K562 (cell line): ENCODE data around the gene TMEM187. TPM values are rescaled to one million over a fixed set of nuclear protein-coding genes. Genes with fewer than 3 reads are reported as not detected.

Source experiments
- ATAC-seq: fragments of 200-7000 bp; cut with Tn5 transposase; 3 replicates; pipeline ENCODE4 v1.9.1; 2020; ENCODE audit warnings: moderate library complexity
- BruUV-seq: library from RNA; stranded (reverse); fragments of 400-500 nt; replicated peaks from 2 replicates; lab custom pipeline; 2021; lab: Mats Ljungman, UMichigan
- CTCF ChIA-PET: fragments of 300-600 bp; formaldehyde crosslinking; extraction: SDS; loops from one replicate; lab custom pipeline; 2021; ENCODE audit warnings: low intra/inter-chr PET ratio; lab: Yijun Ruan, JAX
- POLR2A ChIA-PET: fragments of 300-600, 350-650 bp; sonication (Branson Sonifier 250); formaldehyde crosslinking; extraction: SDS; loops from one replicate; lab custom pipeline; 2021; ENCODE audit warnings: antibody characterized with exemption, inconsistent platforms; lab: Yijun Ruan, JAX
- DNase-seq, 4 experiments: peaks; one replicate each; pipeline versions ENCODE4 v3.0.0 to v3.0.0-alpha.2; 2011 to 2018; ENCODE audit warnings: low spot score in 3 of 4, mixed read lengths in 3 of 4; ENCODE audit errors: extremely low read depth in 1 of 4
- FAIRE-seq: peaks from 2 replicates; lab custom pipeline; 2011; peaks lifted over from hg19 to GRCh38; lab: Jason Lieb, UNC
- H2AFZ ChIP-seq: 2 replicates; pipeline ENCODE4 v1.6.0; 2011; ENCODE audit warnings: low read depth, low read length, control low read depth, inconsistent platforms
- H3K27ac ChIP-seq: fragments of 200-600 bp; 3 replicates; pipeline ENCODE4 v1.8.0; 2011; ENCODE audit warnings: low read depth, mild to moderate bottlenecking, control low read depth, inconsistent platforms, low read length, moderate library complexity, mixed read lengths; ENCODE audit errors: extremely low read depth
- H3K27me3 ChIP-seq, 2 experiments: fragments of 300-600 bp in 1 of 2; 2 replicates in 1 of 2; 3 replicates in 1 of 2; pipeline versions ENCODE4 v1.6.0 to v1.8.0; 2011; ENCODE audit warnings: inconsistent platforms in 2 of 2, low read length in 2 of 2, mild to moderate bottlenecking in 1 of 2, mixed read lengths in 1 of 2, moderate library complexity in 1 of 2; ENCODE audit not compliant: control insufficient read depth in 2 of 2, insufficient read depth in 2 of 2
- H3K36me3 ChIP-seq: fragments of 300-600 bp; 3 replicates; pipeline ENCODE4 v1.8.0; 2011; ENCODE audit warnings: mild to moderate bottlenecking, low read length, inconsistent platforms; ENCODE audit not compliant: control insufficient read depth, insufficient read depth
- H3K4me1 ChIP-seq, 2 experiments: fragments of 200-600 bp in 1 of 2; replicated peaks in 1 of 2; 2 replicates in 1 of 2; 3 replicates in 1 of 2; pipeline versions ENCODE4 v1.5.1 to v1.8.0; 2011; ENCODE audit warnings: inconsistent platforms in 2 of 2, low read length in 2 of 2, mild to moderate bottlenecking in 1 of 2, mixed read lengths in 1 of 2, moderate library complexity in 1 of 2; ENCODE audit not compliant: control insufficient read depth in 2 of 2, insufficient read depth in 2 of 2
- H3K4me2 ChIP-seq: 2 replicates; pipeline ENCODE4 v1.6.1; 2011; ENCODE audit warnings: low read length, control low read depth, inconsistent platforms, mixed read lengths; ENCODE audit not compliant: insufficient read depth
- H3K4me3 ChIP-seq: fragments of 200-600 bp; sonication (generic), shearing (Covaris generic); 2 replicates; pipeline ENCODE4 v1.5.1; 2016; ENCODE audit warnings: control low read depth, inconsistent platforms
- H3K79me2 ChIP-seq: fragments of 200-600 bp; 3 replicates; pipeline ENCODE4 v1.8.0; 2011; ENCODE audit warnings: low read length, inconsistent platforms; ENCODE audit not compliant: control insufficient read depth, insufficient read depth
- H3K9ac ChIP-seq, 2 experiments: 2 replicates each; pipeline versions ENCODE4 v1.6.0 to v1.6.1; 2011; ENCODE audit warnings: low read depth in 2 of 2, low read length in 2 of 2, control low read depth in 1 of 2, inconsistent platforms in 1 of 2, mild to moderate bottlenecking in 1 of 2, mixed read lengths in 1 of 2; ENCODE audit not compliant: insufficient read depth in 1 of 2
- H3K9me1 ChIP-seq: one replicate; pipeline ENCODE4 v1.6.0; 2011; ENCODE audit warnings: inconsistent platforms, mild to moderate bottlenecking, low read length, moderate library complexity; ENCODE audit not compliant: control insufficient read depth, insufficient read depth
- H3K9me3 ChIP-seq: replicated peaks from 2 replicates; pipeline ENCODE4 v1.5.1; 2011; ENCODE audit warnings: low read depth, low read length, inconsistent platforms; ENCODE audit not compliant: control insufficient read depth, insufficient read depth
- H4K20me1 ChIP-seq: replicated peaks from 2 replicates; pipeline ENCODE4 v1.6.1; 2011; ENCODE audit warnings: low read length, inconsistent platforms, mixed read lengths; ENCODE audit not compliant: control insufficient read depth, insufficient read depth
- ATF4 ChIP-seq: fragments of 450-650 bp; formaldehyde crosslinking; IDR thresholded peaks from 2 replicates; pipeline ENCODE4 v1.4.0; 2022; ENCODE audit warnings: mild to moderate bottlenecking, moderate library complexity
- KLF6 ChIP-seq: fragments of 250-450 bp; sonication (Bioruptor Pico); IDR thresholded peaks from 2 replicates; pipeline ENCODE4 v1.4.0; 2020; ENCODE audit warnings: mild to moderate bottlenecking, moderate library complexity, borderline replicate concordance
- MAFF ChIP-seq: IDR thresholded peaks from 2 replicates; pipeline ENCODE4 v1.6.1; 2012; ENCODE audit warnings: low read length, improper control_type of control experiment
- NR2F6 ChIP-seq: fragments of 450-650 bp; formaldehyde crosslinking; IDR thresholded peaks from 2 replicates; pipeline ENCODE4 v1.4.0; 2020; ENCODE audit warnings: mild to moderate bottlenecking
- WGBS: fragments of 100-300 bp; shearing (Covaris generic); methylation state at CpG from one replicate; pipeline ENCODE4 v1.1.6; 2016; ENCODE audit warnings: low coverage, mixed read lengths; ENCODE audit not compliant: insufficient coverage; ENCODE audit errors: missing lambda C conversion rate; 5-methylcytosine and 5-hydroxymethylcytosine counted together
- in situ Hi-C: fragments of 300-500 bp; cut with MboI; formaldehyde crosslinking; loops from 4 replicates; pipeline ENCODE4 v1.15.0; 2018; ENCODE audit warnings: inconsistent platforms, mixed read lengths
- intact Hi-C: fragments of 100-400 bp; cut with micrococcal nuclease; formaldehyde crosslinking; loops from 2 replicates; pipeline ENCODE4 v1.14.2; 2022
- polyA plus RNA-seq, 8 experiments: library from polyadenylated mRNA; depleted of rRNA in 4 of 8; stranded (reverse) in 5 of 8; unstranded in 3 of 8; fragments of >200 nt; fragmentation: Nextera tagmentation in 2 of 8; fragmentation: Illumina TruSeq in 1 of 8; extraction: Ambion mirVana in 2 of 8; extraction: Trizol in 1 of 8; gene quantifications; 2 replicates each; pipeline versions ENCODE4 v1.2.1 to v1.2.3, GENCODE V29; 2011 to 2014; ENCODE audit warnings: inconsistent platforms in 1 of 8, missing spikeins in 1 of 8
- total RNA-seq, 7 experiments: library from RNA; depleted of rRNA in 6 of 7; stranded (reverse); fragments of >200 nt in 6 of 7; fragmentation: Illumina TruSeq in 2 of 7; extraction: Trizol in 2 of 7; gene quantifications; 2 replicates each; pipeline versions ENCODE4 v1.2.1 to v1.2.3, GENCODE V29; 2011 to 2021; ENCODE audit warnings: low replicate concordance in 1 of 7
- TF ChIP-seq, protein P1 (sequence below): fragments of 450-650 bp; IDR thresholded peaks from 2 replicates; pipeline ENCODE4 v1.6.1; 2017; ENCODE audit warnings: mild to moderate bottlenecking, moderate library complexity

The TMEM187 gene
- total and polyA plus RNA-seq, 9 of the 15 experiments (the other 6 are each of a cell fraction or from before 2014, with no cell fraction given) = 0.13 to 6.4 (median 1.6) TPM

DNA sequence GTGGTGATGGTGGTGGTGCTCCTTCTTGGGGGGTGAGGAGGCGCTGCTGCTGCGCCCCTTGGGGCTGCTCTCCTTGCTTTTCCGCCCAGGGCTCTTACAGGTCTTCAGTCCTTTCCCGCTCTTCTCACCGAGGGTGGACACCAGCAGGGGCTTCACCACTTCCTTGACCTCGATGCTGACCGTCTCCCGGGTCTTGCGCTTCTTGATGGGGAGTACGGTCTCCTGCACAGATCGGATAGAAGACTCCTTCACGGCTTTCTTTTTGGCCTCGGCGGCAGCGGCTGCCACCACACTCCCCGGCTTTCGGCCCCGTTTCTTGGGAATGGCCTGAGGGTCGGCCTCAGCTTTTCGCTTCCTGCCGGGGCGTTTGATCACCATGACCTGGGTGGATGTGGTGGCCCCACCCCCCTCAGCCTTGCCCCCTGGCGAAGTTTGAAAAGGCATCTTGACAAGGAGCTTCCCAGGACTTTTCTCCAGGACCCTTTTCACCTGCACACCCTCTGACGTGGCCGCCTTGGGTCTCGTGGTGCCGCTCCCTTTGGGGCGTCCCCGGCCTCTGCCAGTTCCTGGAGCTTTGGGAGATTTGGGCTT, 58.3 kb downstream of the TMEM187 start:
- ChIA-PET CTCF (no interaction called here), POLR2A (no interaction called here)
- Histone ChIP-seq H2AFZ (no peak overlapping the region), H3K36me3 (peaks cover 89% of the 10 kb centered on the region; the same call in 2 of the 3 replicates), H3K79me2 (peaks cover 18% of the 10 kb centered on the region; the same call in 2 of the 3 replicates), H3K4me3 (no peak overlapping the region), H3K9ac (no peak overlapping the region), H3K27me3 (no peaks in the 10 kb centered on the region), H4K20me1 (no peaks in the 10 kb centered on the region)
- intact Hi-C loops = no loop called here
- no peak for TF ChIP-seq NR2F6
- no peak for TF ChIP-seq ATF4
- no peak for TF ChIP-seq MAFF
- TF ChIP-seq, all 486 proteins: peak for 0
- no peak for ATAC-seq
- Histone ChIP-seq H3K27ac (no peak overlapping the region), H3K4me2 (no peak overlapping the region), H3K9me3 (no peaks in the 10 kb centered on the region), H3K9me1 (no peaks in the 10 kb centered on the region), H3K4me1 (no peaks in the 10 kb centered on the region; a peak in 1 of 5 replicates)
- no peak for FAIRE-seq
- in situ Hi-C loops = no loop called here
- WGBS = 94% methylated on average over 3 of the region's 29 CpGs
- TSS peak; percentile 34 for BruUV-seq
- no peak for DNase-seq

GRCh38 chrX:154032160-154032559, 59.6 kb downstream of the TMEM187 start:
- Histone ChIP-seq H3K4me1 (no peaks in the 10 kb centered on the region; a peak in 1 of 5 replicates), H3K9me1 (no peaks in the 10 kb centered on the region), H3K4me3 (no peak overlapping the region), H3K36me3 (peaks cover 86% of the 10 kb centered on the region; the same call in 2 of the 3 replicates), H3K9ac (no peak overlapping the region), H2AFZ (no peak overlapping the region), H3K79me2 (peaks cover 26% of the 10 kb centered on the region; the same call in 2 of the 3 replicates), H3K4me2 (no peak overlapping the region), H4K20me1 (no peaks in the 10 kb centered on the region), H3K27ac (no peak overlapping the region), H3K27me3 (no peaks in the 10 kb centered on the region), H3K9me3 (no peaks in the 10 kb centered on the region)
- ATAC-seq (no peak), DNase-seq (no peak), FAIRE-seq (no peak)
- in situ Hi-C loops = no loop called here
- CTCF ChIA-PET = no interaction called here
- intact Hi-C loops = no loop called here
- TF ChIP-seq, protein P1, sequence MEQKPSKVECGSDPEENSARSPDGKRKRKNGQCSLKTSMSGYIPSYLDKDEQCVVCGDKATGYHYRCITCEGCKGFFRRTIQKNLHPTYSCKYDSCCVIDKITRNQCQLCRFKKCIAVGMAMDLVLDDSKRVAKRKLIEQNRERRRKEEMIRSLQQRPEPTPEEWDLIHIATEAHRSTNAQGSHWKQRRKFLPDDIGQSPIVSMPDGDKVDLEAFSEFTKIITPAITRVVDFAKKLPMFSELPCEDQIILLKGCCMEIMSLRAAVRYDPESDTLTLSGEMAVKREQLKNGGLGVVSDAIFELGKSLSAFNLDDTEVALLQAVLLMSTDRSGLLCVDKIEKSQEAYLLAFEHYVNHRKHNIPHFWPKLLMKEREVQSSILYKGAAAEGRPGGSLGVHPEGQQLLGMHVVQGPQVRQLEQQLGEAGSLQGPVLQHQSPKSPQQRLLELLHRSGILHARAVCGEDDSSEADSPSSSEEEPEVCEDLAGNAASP = no peak
- no peak for TF ChIP-seq KLF6
- BruUV-seq = no TSS peak
- POLR2A ChIA-PET = no interaction called here
- 99% methylated on average over 8 of the region's 11 CpGs for WGBS
